Keratinocyte (primary cell): Measurements from ENCODE around the gene PXN. TPM values are rescaled to one million over a fixed set of nuclear protein-coding genes. Genes with fewer than 3 reads are reported as not detected.

Experiments used
- DNase-seq: peaks from one replicate; pipeline ENCODE4 v3.0.0-alpha.2; 2011; ENCODE audit warnings: low read depth, missing footprints, low spot score
- FAIRE-seq: peaks from 2 replicates; lab custom pipeline; 2011; peaks lifted over from hg19 to GRCh38; lab: Jason Lieb, UNC
- H2AFZ ChIP-seq: 2 replicates; pipeline ENCODE4 v1.6.0; 2012; ENCODE audit warnings: low read length, control low read depth, inconsistent platforms; ENCODE audit not compliant: control insufficient read depth
- H3K27ac ChIP-seq: 2 replicates; pipeline ENCODE4 v1.5.1; 2011; ENCODE audit warnings: low read length; ENCODE audit not compliant: control insufficient read depth, insufficient read depth
- H3K27me3 ChIP-seq: 3 replicates; pipeline ENCODE4 v1.6.0; 2011; ENCODE audit warnings: low read length; ENCODE audit not compliant: control insufficient read depth, insufficient read depth; ENCODE audit errors: extremely low read depth
- H3K36me3 ChIP-seq, 2 experiments: 2 replicates in 1 of 2; 3 replicates in 1 of 2; pipeline ENCODE4 v1.5.1; 2011; ENCODE audit warnings: low read length in 2 of 2, mild to moderate bottlenecking in 1 of 2; ENCODE audit not compliant: control insufficient read depth in 2 of 2, insufficient read depth in 2 of 2; ENCODE audit errors: extremely low read depth in 1 of 2
- H3K4me1 ChIP-seq: 3 replicates; pipeline ENCODE4 v1.5.1; 2011; ENCODE audit warnings: low read length; ENCODE audit not compliant: control insufficient read depth, insufficient read depth; ENCODE audit errors: extremely low read depth
- H3K4me2 ChIP-seq: 3 replicates; pipeline ENCODE4 v1.6.0; 2011; ENCODE audit warnings: low read depth, low read length; ENCODE audit not compliant: control insufficient read depth, insufficient read depth; ENCODE audit errors: extremely low read depth
- H3K4me3 ChIP-seq, 3 experiments: fragments of 200-600 bp in 1 of 3; sonication (generic) in 1 of 3; 2 replicates in 2 of 3; 3 replicates in 1 of 3; pipeline ENCODE4 v1.5.1; 2011 to 2016; ENCODE audit warnings: low read length in 3 of 3, mild to moderate bottlenecking in 3 of 3, control low read depth in 2 of 3, inconsistent platforms in 1 of 3, low read depth in 1 of 3, mixed read lengths in 1 of 3, mixed run types in 1 of 3, moderate library complexity in 1 of 3; ENCODE audit not compliant: control insufficient read depth in 2 of 3, insufficient read depth in 2 of 3; ENCODE audit errors: extremely low read depth in 1 of 3
- H3K79me2 ChIP-seq: 2 replicates; pipeline ENCODE4 v1.6.0; 2012; ENCODE audit warnings: low read length; ENCODE audit not compliant: control insufficient read depth, insufficient read depth
- H3K9ac ChIP-seq: 3 replicates; pipeline ENCODE4 v1.6.0; 2011; ENCODE audit warnings: low read length; ENCODE audit not compliant: control insufficient read depth, insufficient read depth; ENCODE audit errors: extremely low read depth
- H3K9me1 ChIP-seq: 3 replicates; pipeline ENCODE4 v1.6.0; 2011; ENCODE audit warnings: low read length; ENCODE audit not compliant: control insufficient read depth, insufficient read depth; ENCODE audit errors: extremely low read depth
- H3K9me3 ChIP-seq: 2 replicates; pipeline ENCODE4 v1.5.1; 2012; ENCODE audit warnings: low read depth, low read length; ENCODE audit not compliant: control insufficient read depth
- H4K20me1 ChIP-seq: 3 replicates; pipeline ENCODE4 v1.6.0; 2011; ENCODE audit warnings: low read length; ENCODE audit not compliant: control insufficient read depth, insufficient read depth; ENCODE audit errors: extremely low read depth
- EZH2 ChIP-seq: IDR thresholded peaks from one replicate; pipeline ENCODE4 v1.6.1; 2012; ENCODE audit warnings: inconsistent platforms, mild to moderate bottlenecking, low read length, moderate library complexity
- dilution Hi-C: fragments of 300-500 bp; cut with MboI; formaldehyde crosslinking; loops from one replicate; pipeline ENCODE4 v1.7.0; 2020; ENCODE audit warnings: low sequenced_read_pairs; ENCODE audit not compliant: extremely low pct_ligation_motif_present
- polyA plus RNA-seq, 5 experiments: library from polyadenylated mRNA; depleted of rRNA in 3 of 5; stranded (reverse) in 3 of 5; stranded (forward) in 1 of 5; unstranded in 1 of 5; fragments of >200 nt; gene quantifications; 1 replicate in 1 of 5; 2 replicates in 3 of 5; 3 replicates in 1 of 5; pipeline versions ENCODE4 v1.2.1 to v1.2.3, GENCODE V29; 2011 to 2012; ENCODE audit warnings: missing spikeins in 2 of 5, low read depth in 1 of 5, low replicate concordance in 1 of 5
- TF ChIP-seq, protein P1 (sequence below), 3 experiments: IDR thresholded peaks in 1 of 3; conservative IDR thresholded peaks in 1 of 3; optimal IDR thresholded peaks in 1 of 3; 2 replicates in 2 of 3; 3 replicates in 1 of 3; pipeline versions ENCODE3 to v1.5.1; 2011; ENCODE audit warnings: low read length in 3 of 3, mild to moderate bottlenecking in 3 of 3, moderate library complexity in 2 of 3, control low read depth in 1 of 3, inconsistent platforms in 1 of 3; ENCODE audit not compliant: insufficient read depth in 2 of 3; ENCODE audit errors: extremely low read depth in 1 of 3

PXN gene
- polyA plus RNA-seq, 1 donor (not counting 4 experiments of a cell fraction or from before 2014, with no cell fraction given): 114 TPM

DNA sequence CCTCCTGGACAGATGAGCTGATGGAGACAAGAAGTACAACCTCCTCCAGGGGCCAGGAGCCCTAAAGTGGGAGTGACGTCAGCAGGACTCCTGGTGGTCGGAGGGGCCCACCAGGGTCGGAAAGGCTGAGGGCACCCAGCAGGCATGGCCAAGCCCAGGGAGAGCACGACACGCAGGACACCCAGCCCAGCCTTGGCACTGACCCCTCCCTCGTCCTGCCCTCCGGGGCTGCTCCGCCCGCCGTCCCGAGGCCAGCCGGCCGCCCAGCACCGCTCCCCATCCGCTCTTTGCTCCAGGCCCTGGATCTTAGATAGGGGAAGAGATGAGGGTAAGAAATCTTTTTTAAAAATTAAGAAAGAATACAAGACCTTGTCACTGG is 50.2 kb downstream of the PXN start:
- Histone ChIP-seq H3K9me1 (no peaks in the 10 kb centered on the region), H3K36me3 (peaks cover 55 to 56% of the 10 kb centered on the region in 2 experiments), H3K4me1 (peaks cover 13% of the 10 kb centered on the region), H3K79me2 (peaks cover 39% of the 10 kb centered on the region), H3K4me3 (no peak overlapping the region), H3K27me3 (no peaks in the 10 kb centered on the region), H2AFZ (no peak overlapping the region), H3K4me2 (no peak overlapping the region), H4K20me1 (peaks cover 2% of the 10 kb centered on the region), H3K9me3 (no peaks in the 10 kb centered on the region), H3K27ac (no peak overlapping the region), H3K9ac (no peak overlapping the region)
- FAIRE-seq (no peak), DNase-seq (no peak)
- dilution Hi-C loops: no loop called here
- no peak for TF ChIP-seq EZH2
- TF ChIP-seq, protein P1, sequence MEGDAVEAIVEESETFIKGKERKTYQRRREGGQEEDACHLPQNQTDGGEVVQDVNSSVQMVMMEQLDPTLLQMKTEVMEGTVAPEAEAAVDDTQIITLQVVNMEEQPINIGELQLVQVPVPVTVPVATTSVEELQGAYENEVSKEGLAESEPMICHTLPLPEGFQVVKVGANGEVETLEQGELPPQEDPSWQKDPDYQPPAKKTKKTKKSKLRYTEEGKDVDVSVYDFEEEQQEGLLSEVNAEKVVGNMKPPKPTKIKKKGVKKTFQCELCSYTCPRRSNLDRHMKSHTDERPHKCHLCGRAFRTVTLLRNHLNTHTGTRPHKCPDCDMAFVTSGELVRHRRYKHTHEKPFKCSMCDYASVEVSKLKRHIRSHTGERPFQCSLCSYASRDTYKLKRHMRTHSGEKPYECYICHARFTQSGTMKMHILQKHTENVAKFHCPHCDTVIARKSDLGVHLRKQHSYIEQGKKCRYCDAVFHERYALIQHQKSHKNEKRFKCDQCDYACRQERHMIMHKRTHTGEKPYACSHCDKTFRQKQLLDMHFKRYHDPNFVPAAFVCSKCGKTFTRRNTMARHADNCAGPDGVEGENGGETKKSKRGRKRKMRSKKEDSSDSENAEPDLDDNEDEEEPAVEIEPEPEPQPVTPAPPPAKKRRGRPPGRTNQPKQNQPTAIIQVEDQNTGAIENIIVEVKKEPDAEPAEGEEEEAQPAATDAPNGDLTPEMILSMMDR (optimal IDR thresholded peaks at IDR 0.05 in 1 of 3, IDR thresholded peaks at IDR 0.05 in 1 of 3, conservative IDR thresholded peaks at IDR 0.05 in 1 of 3; ENCODE audit: extremely low read depth in 1 of 3, insufficient read depth in 2 of 3, low read length in 3 of 3): no peak

DNA sequence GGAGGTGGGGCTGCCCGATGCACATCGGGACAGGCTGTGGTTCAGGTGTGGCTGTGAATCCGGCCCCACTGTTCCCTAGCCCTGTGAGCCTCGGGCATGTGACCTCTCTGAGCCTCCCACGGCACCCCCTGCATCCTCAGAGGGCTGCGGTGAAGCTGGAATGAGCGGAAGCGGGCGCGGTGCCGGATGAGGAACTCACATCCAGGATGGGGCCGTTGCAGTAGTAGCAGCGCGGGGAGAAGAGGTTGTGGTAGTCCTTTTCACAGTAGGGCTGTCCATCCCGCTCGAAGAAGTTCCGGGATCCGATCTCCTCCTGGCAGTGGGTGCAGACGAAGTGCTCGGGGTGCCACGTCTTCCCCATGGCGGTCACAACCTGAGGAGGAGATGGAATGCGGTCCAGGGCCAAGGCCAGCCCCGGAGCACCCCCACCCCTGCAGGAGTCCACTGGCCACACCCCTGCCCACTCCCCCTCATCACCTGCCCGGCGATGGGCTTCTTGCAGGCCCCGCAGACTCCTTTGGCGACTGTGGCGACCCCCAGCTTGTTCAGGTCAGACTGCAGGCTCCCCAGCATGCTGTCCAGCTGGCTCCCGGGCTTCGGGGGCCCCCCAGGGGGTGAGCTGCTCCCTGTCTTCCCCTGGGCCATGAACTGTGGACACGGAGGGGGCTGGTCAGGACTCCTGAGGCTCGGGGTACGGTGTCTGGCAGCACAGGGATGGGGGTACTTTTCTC is 50.7 kb downstream of the PXN start:
- Histone ChIP-seq H3K9me1 (no peaks in the 10 kb centered on the region), H3K9ac (no peak overlapping the region), H3K27ac (no peak overlapping the region), H3K36me3 (peaks cover 50 to 58% of the 10 kb centered on the region in 2 experiments), H3K4me1 (peaks cover 18% of the 10 kb centered on the region), H4K20me1 (peaks cover 2% of the 10 kb centered on the region), H3K27me3 (no peaks in the 10 kb centered on the region), H2AFZ (no peak overlapping the region), H3K9me3 (no peaks in the 10 kb centered on the region), H3K4me2 (no peak overlapping the region), H3K79me2 (peaks cover 33% of the 10 kb centered on the region), H3K4me3 (no peak overlapping the region)
- DNase-seq (no peak), FAIRE-seq (no peak)
- dilution Hi-C loops: no loop called here
- no peak for TF ChIP-seq EZH2
- TF ChIP-seq, protein P1 (optimal IDR thresholded peaks at IDR 0.05 in 1 of 3, IDR thresholded peaks at IDR 0.05 in 1 of 3, conservative IDR thresholded peaks at IDR 0.05 in 1 of 3; ENCODE audit: extremely low read depth in 1 of 3, insufficient read depth in 2 of 3, low read length in 3 of 3): no peak
